OCI-LY1 (cell line): ENCODE results near the gene EIF6.

Experiments
- H2AFZ ChIP-seq: fragments of 200-600 bp; sonication (generic), shearing (Covaris generic); 2 replicates; pipeline ENCODE4 v1.6.0; 2014; ENCODE audit warnings: antibody characterized with exemption, mild to moderate bottlenecking, low read length
- H3F3A ChIP-seq: fragments of 200-600 bp; sonication (generic), shearing (Covaris generic); 2 replicates; pipeline ENCODE4 v1.6.0; 2014; ENCODE audit warnings: mild to moderate bottlenecking, antibody characterized with exemption, low read length, moderate library complexity; ENCODE audit not compliant: insufficient read depth
- H3K27ac ChIP-seq: fragments of 200-600 bp; sonication (generic); 2 replicates; pipeline ENCODE4 v1.5.1; 2014; ENCODE audit warnings: low read length, mixed run types, mild to moderate bottlenecking, low read depth; ENCODE audit not compliant: poor library complexity, severe bottlenecking
- H3K27me3 ChIP-seq: fragments of 200-600 bp; sonication (generic); 2 replicates; pipeline ENCODE4 v1.6.0; 2014; ENCODE audit warnings: antibody characterized with exemption, mild to moderate bottlenecking, low read length, moderate library complexity; ENCODE audit not compliant: insufficient read depth
- H3K36me3 ChIP-seq: fragments of 200-600 bp; sonication (generic); 2 replicates; pipeline ENCODE4 v1.6.1; 2014; ENCODE audit warnings: mild to moderate bottlenecking, antibody characterized with exemption, low read length, moderate library complexity, mixed read lengths; ENCODE audit not compliant: insufficient read depth
- H3K4me1 ChIP-seq: fragments of 200-600 bp; sonication (generic); 2 replicates; pipeline ENCODE4 v1.5.1; 2014; ENCODE audit warnings: mild to moderate bottlenecking, low read length, moderate library complexity; ENCODE audit not compliant: insufficient read depth, severe bottlenecking
- H3K4me2 ChIP-seq: fragments of 200-600 bp; sonication (generic), shearing (Covaris generic); 2 replicates; pipeline ENCODE4 v1.6.1; 2014; ENCODE audit warnings: low read length
- H3K4me3 ChIP-seq: fragments of 200-600 bp; sonication (generic); 2 replicates; pipeline ENCODE4 v1.5.1; 2014; ENCODE audit warnings: low read length, low read depth, mild to moderate bottlenecking, mixed read lengths; ENCODE audit not compliant: poor library complexity, severe bottlenecking
- H3K79me2 ChIP-seq: fragments of 200-600 bp; shearing (Covaris generic); 2 replicates; pipeline ENCODE4 v1.6.1; 2016; ENCODE audit warnings: mixed run types, low read length, mixed read lengths; ENCODE audit not compliant: insufficient read depth
- H3K9ac ChIP-seq: fragments of 200-600 bp; sonication (generic), shearing (Covaris generic); 2 replicates; pipeline ENCODE4 v1.6.1; 2014; ENCODE audit warnings: mild to moderate bottlenecking, low read length, mixed read lengths
- H3K9me2 ChIP-seq: fragments of 200-600 bp; sonication (generic), shearing (Covaris generic); 2 replicates; pipeline ENCODE4 v1.6.1; 2014; ENCODE audit warnings: low read depth, mild to moderate bottlenecking, low read length, mixed read lengths
- H3K9me3 ChIP-seq: fragments of 200-600 bp; shearing (Covaris generic); 2 replicates; pipeline ENCODE4 v1.6.1; 2014; ENCODE audit warnings: low read length, mixed read lengths
- H4K20me1 ChIP-seq: fragments of 200-600 bp; sonication (generic), shearing (Covaris generic); 2 replicates; pipeline ENCODE4 v1.6.0; 2016; ENCODE audit warnings: mild to moderate bottlenecking, low read length; ENCODE audit not compliant: insufficient read depth
- CTCF ChIP-seq: fragments of 200-600 bp; sonication (generic), shearing (Covaris generic); IDR thresholded peaks from 2 replicates; pipeline ENCODE4 v1.5.1; 2017; ENCODE audit warnings: mild to moderate bottlenecking, antibody characterized with exemption, low read length, moderate library complexity, mixed read lengths
- EZH2 ChIP-seq: fragments of 200-600 bp; sonication (generic), shearing (Covaris generic); IDR thresholded peaks from 2 replicates; pipeline ENCODE4 v1.8.0; 2017; ENCODE audit warnings: borderline replicate concordance, mixed run types, mild to moderate bottlenecking, antibody characterized with exemption, low read length, moderate library complexity, mixed read lengths

EIF6 gene

GRCh38 chr20:35286077-35286898 is 1.7 kb upstream of the EIF6 start:
- H3K4me1 ChIP-seq = peaks cover 18% of the 10 kb centered on the region
- H3K4me2 ChIP-seq = no peak overlapping the region
- H3F3A ChIP-seq = no peaks in the 10 kb centered on the region
- no peaks in the 10 kb centered on the region for H3K9me2 ChIP-seq
- peaks cover 12% of the 10 kb centered on the region for H3K79me2 ChIP-seq
- TF ChIP-seq CTCF = no peak
- no peak for TF ChIP-seq EZH2
- no peak overlapping the region for H2AFZ ChIP-seq
- no peak overlapping the region for H3K4me3 ChIP-seq
- no peaks in the 10 kb centered on the region for H3K9me3 ChIP-seq
- H3K27ac ChIP-seq = no peak overlapping the region
- no peak overlapping the region for H3K9ac ChIP-seq
- no peaks in the 10 kb centered on the region for H3K27me3 ChIP-seq
- no peaks in the 10 kb centered on the region for H4K20me1 ChIP-seq
- peaks cover 13% of the 10 kb centered on the region; the same call in 1 of the 2 replicates for H3K36me3 ChIP-seq

- no peak overlapping the region for H3K9ac ChIP-seq
- peak overlapping the region; percentile 85 for H3K4me3 ChIP-seq
- H4K20me1 ChIP-seq = no peaks in the 10 kb centered on the region
- no peak overlapping the region for H2AFZ ChIP-seq
- H3K9me3 ChIP-seq = no peaks in the 10 kb centered on the region
- peaks cover 16% of the 10 kb centered on the region; the same call in 1 of the 2 replicates for H3K36me3 ChIP-seq
- no peaks in the 10 kb centered on the region for H3K9me2 ChIP-seq
- no peak for TF ChIP-seq EZH2
- TF ChIP-seq CTCF = no peak
- H3K4me2 ChIP-seq = peak overlapping the region; percentile 89
- no peaks in the 10 kb centered on the region for H3F3A ChIP-seq
- peaks cover 18% of the 10 kb centered on the region for H3K4me1 ChIP-seq
- H3K27ac ChIP-seq = no peak overlapping the region
- peaks cover 12% of the 10 kb centered on the region for H3K79me2 ChIP-seq
- H3K27me3 ChIP-seq = no peaks in the 10 kb centered on the region
Measured at GRCh38 chr20:35285806-35286076, 1.2 kb upstream of the EIF6 start.

- Histone ChIP-seq H3K9me2 (no peaks in the 10 kb centered on the region), H3K9me3 (no peaks in the 10 kb centered on the region), H3K4me1 (peaks cover 18% of the 10 kb centered on the region), H3K4me3 (peak overlapping the region; percentile 85), H3K79me2 (peaks cover 12% of the 10 kb centered on the region), H4K20me1 (no peaks in the 10 kb centered on the region), H3K4me2 (peak overlapping the region; percentile 89), H3K36me3 (peaks cover 21% of the 10 kb centered on the region), H3K27me3 (no peaks in the 10 kb centered on the region), H3F3A (no peaks in the 10 kb centered on the region), H3K9ac (peak overlapping the region; percentile 84), H3K27ac (no peak overlapping the region), H2AFZ (peak overlapping the region; percentile 76; the same call in 1 of the 2 replicates)
- TF ChIP-seq EZH2 (no peak), CTCF (no peak)
Measured at GRCh38 chr20:35284992-35285805, 627 bp upstream of the EIF6 start.
